H1 (cell line): ENCODE results near the gene IKZF2. TPM values are rescaled to one million over a fixed set of nuclear protein-coding genes. Genes with fewer than 3 reads are reported as not detected.

Experiments used
- ATF3 ChIP-seq: IDR thresholded peaks from 2 replicates; pipeline ENCODE4 v1.6.1; 2011; ENCODE audit warnings: low read depth, mild to moderate bottlenecking, low read length; ENCODE audit not compliant: insufficient read depth
- CBX8 ChIP-seq: fragments of 300-800, 300-1000 bp; sonication (generic); IDR thresholded peaks from 2 replicates; pipeline ENCODE4 v1.7.1; 2016; ENCODE audit warnings: low read depth, low read length, borderline replicate concordance
- CHD7 ChIP-seq: fragments of 300-600 bp; sonication (generic); IDR thresholded peaks from 2 replicates; pipeline ENCODE4 v1.7.1; 2012; ENCODE audit warnings: low read length, moderate library complexity, mild to moderate bottlenecking, inconsistent platforms; ENCODE audit not compliant: insufficient replicate concordance
- POLR2A ChIP-seq, 2 experiments: IDR thresholded peaks; 1 replicate in 1 of 2; 2 replicates in 1 of 2; pipeline ENCODE4 v1.6.1; 2011; ENCODE audit warnings: low read depth in 2 of 2, low read length in 2 of 2, mild to moderate bottlenecking in 2 of 2; ENCODE audit errors: control extremely low read depth in 1 of 2
- SIRT6 ChIP-seq: IDR thresholded peaks from one replicate; pipeline ENCODE4 v1.7.1; 2012; ENCODE audit warnings: low read length, inconsistent platforms
- TAF7 ChIP-seq: optimal IDR thresholded peaks from 2 replicates; pipeline ENCODE3; 2011; ENCODE audit warnings: low read depth, mild to moderate bottlenecking, inconsistent platforms, low read length, moderate library complexity, borderline replicate concordance
- polyA plus RNA-seq, 7 experiments: library from polyadenylated mRNA; depleted of rRNA in 3 of 7; stranded (reverse) in 5 of 7; unstranded in 2 of 7; fragments of >200 nt in 5 of 7; fragments of 200-250 nt in 2 of 7; gene quantifications; 1 replicate in 5 of 7; 2 replicates in 1 of 7; 4 replicates in 1 of 7; pipeline versions ENCODE4 v1.2.1 to v1.2.3, GENCODE V29; 2011 to 2013; ENCODE audit warnings: missing spikeins in 2 of 7, mixed read lengths in 2 of 7
- total RNA-seq: library from RNA; stranded (reverse); fragmentation: NEBNext Ultra II Directional; extraction: Animal tissue kit (Norgen Biotek cat#: 25700); gene quantifications from 2 replicates; pipeline ENCODE4 v1.2.1, GENCODE V29; 2021

Gene IKZF2
- total and polyA plus RNA-seq, 2 of the 8 experiments (the other 6 are each of a cell fraction or from before 2014, with no cell fraction given) = 1.7 to 4.4 TPM

- no peak for TF ChIP-seq CHD7
- TF ChIP-seq CBX8 = no peak
- no peak for TF ChIP-seq ATF3
- TF ChIP-seq POLR2A (IDR thresholded peaks at IDR 0.05; ENCODE audit: control extremely low read depth in 1 of 2, low read depth in 2 of 2, low read length in 2 of 2) = no peak
- TF ChIP-seq SIRT6 = no peak
- TF ChIP-seq TAF7 = no peak
Measured at GRCh38 chr2:213185147-213185822, 33.9 kb upstream of the IKZF2 start (continued).
